ENCODE measurements around the gene TBC1D7.

DNA sequence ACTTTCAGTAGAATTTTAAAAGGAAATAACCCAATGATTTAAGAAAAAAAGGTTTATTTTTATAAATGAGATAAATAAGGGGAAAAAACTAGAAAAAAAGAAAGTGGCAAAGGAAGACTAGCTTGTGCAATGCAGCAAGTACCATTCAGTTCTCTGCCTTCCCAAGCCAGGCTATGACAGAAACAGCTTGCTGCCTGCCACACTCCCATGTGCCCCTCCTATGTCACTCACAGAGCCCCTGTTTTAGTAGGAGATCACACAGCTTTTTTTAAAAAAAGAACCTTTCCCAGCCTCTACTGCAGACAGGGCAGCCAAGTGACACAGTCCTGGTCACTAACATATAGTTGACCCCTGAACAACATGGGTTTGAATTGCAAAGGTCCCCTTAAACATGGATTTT is 13.5 kb downstream of the TBC1D7 start:
- TF ChIP-seq POLR2A (IDR thresholded peaks at IDR 0.05; ENCODE audit: low read depth, low read length) (no peak), ELK1 (IDR thresholded peaks at IDR 0.05; ENCODE audit: borderline replicate concordance, low read depth, low read length) (no peak), SMC3 (IDR thresholded peaks at IDR 0.05; ENCODE audit: low read depth, low read length) (no peak), MXI1 (IDR thresholded peaks at IDR 0.05; ENCODE audit: borderline replicate concordance, low read depth, low read length) (no peak)
- TF ChIP-seq, protein P1, sequence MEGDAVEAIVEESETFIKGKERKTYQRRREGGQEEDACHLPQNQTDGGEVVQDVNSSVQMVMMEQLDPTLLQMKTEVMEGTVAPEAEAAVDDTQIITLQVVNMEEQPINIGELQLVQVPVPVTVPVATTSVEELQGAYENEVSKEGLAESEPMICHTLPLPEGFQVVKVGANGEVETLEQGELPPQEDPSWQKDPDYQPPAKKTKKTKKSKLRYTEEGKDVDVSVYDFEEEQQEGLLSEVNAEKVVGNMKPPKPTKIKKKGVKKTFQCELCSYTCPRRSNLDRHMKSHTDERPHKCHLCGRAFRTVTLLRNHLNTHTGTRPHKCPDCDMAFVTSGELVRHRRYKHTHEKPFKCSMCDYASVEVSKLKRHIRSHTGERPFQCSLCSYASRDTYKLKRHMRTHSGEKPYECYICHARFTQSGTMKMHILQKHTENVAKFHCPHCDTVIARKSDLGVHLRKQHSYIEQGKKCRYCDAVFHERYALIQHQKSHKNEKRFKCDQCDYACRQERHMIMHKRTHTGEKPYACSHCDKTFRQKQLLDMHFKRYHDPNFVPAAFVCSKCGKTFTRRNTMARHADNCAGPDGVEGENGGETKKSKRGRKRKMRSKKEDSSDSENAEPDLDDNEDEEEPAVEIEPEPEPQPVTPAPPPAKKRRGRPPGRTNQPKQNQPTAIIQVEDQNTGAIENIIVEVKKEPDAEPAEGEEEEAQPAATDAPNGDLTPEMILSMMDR (conservative IDR thresholded peaks at IDR 0.05; ENCODE audit: low read depth, low read length) = no peak
